NCI-H2196 treated with DMSO at 0.1 percent for 48 hours (cell line): Measurements from ENCODE around the gene AOC3.
"Not testable (repeated sequence)": the region's sequence is repeated elsewhere in the genome, so short reads cannot be mapped to it uniquely, and the experiment has no call there.

ENCODE experiments used
- DNase-seq: peaks from one replicate; lab custom pipeline; 2025; ENCODE audit not compliant: unreplicated experiment; lab: John Stamatoyannopoulos, UW

Gene AOC3

DNA sequence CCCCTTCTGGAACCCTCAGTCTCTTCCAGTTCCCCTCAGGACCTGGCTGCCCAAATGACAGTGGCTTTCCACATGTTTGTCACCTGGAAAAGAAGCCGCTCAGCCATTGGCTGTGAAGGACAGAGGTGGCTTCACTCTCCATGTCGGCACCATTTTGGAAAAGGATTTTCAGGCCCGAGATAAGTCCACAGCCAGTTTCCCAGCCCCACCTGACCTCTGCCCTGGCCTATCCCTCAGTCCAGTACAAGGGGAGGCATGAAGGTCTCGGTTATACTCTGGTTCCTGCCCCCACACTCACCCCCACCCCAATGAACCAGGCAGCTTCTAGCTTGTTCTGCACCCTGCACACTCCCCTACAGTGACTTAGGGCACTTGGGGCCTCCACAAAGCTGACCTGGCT is 15.2 kb downstream of the AOC3 start:
- no peak for DNase-seq

DNA sequence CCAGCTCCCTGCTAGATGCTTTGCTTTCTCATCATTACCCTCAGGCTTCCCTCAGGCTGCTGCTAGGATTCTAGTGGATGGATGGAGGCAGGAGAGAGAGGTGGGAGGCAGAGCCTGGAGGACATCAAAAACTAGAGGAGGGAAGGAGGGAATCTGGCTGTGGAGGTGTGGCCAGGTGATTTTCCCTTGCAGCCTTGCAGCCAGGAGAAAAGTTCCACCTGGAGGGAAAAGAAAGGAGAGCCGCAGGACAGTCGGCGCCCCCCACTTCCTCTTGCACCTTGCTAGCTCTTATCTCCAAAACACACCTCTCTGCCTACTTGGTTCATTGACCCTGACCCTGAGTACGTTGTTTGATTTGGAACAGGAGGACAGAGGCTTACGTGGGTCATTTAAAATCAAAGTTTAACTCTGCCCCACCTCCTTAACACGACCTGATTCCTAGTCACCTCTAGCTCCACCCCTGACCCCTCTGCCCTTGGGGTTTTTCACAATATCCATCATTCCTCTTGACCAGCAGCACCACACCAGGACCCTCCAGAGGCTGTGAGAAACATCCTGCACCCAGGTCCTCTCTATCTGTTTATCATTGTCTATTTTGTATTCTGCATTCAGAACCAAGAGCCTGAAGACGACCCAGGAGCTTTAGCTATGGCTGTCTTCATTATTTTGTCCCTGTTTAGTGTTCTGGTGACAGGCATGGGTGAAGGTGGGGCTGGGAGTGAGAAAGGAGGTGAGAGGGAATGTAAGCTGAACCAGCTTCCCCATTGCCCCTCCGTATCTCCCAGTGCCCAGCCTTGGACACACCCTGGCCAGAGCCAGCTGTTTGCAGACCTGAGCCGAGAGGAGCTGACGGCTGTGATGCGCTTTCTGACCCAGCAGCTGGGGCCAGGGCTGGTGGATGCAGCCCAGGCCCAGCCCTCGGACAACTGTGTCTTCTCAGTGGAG is 15.9 kb downstream of the AOC3 start:
- DNase-seq: no peak

DNA sequence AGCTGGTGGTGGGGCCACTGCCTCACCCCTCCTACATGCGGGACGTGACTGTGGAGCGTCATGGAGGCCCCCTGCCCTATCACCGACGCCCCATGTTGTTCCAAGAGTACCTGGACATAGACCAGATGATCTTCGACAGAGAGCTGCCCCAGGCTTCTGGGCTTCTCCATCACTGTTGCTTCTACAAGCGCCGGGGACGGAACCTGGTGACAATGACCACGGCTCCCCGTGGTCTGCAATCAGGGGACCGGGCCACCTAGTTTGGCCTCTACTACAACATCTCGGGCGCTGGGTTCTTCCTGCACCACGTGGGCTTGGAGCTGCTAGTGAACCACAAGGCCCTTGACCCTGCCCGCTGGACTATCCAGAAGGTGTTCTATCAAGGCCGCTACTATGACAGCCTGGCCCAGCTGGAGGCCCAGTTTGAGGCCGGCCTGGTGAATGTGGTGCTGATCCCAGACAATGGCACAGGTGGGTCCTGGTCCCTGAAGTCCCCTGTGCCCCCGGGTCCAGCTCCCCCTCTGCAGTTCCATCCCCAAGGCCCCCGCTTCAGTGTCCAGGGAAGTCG is 16.8 kb downstream of the AOC3 start:
- not testable (repeated sequence) for DNase-seq

DNA sequence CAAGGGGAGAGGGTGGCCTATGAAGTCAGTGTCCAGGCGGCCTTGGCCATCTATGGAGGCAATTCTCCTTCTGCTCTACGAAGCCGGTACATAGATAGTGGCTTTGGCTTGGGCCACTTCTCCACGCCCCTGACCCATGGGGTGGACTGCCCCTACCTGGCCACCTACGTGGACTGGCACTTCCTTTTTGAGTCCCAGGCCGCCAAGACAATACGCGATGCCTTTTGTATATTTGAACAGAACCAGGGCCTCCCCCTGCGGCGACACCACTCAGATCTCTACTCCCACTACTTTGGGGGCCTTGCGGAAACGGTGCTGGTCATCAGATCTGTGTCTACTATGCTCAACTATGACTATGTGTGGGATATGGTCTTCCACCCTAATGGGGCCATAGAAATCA is 17.3 kb downstream of the AOC3 start:
- DNase-seq: no peak

DNA sequence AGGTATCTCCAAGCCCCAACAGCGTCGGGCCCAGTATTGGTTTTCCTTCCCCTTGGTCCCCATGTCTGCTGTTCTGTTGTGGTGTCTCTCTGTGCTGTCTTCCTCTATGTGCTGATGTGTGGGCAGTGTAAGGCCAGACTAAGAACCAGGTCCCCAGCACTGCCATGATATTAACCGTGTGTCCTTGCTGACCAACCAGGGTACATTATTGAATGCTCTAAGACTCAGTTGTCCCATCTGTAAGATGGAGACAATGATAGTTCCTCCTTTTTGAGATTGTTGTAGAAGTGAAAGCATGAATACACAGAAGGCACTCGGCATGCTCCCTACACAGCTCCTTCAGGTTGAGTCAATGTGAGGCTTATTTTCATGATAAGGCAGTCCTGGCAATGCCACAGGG is 20.6 kb downstream of the AOC3 start:
- no peak for DNase-seq

DNA sequence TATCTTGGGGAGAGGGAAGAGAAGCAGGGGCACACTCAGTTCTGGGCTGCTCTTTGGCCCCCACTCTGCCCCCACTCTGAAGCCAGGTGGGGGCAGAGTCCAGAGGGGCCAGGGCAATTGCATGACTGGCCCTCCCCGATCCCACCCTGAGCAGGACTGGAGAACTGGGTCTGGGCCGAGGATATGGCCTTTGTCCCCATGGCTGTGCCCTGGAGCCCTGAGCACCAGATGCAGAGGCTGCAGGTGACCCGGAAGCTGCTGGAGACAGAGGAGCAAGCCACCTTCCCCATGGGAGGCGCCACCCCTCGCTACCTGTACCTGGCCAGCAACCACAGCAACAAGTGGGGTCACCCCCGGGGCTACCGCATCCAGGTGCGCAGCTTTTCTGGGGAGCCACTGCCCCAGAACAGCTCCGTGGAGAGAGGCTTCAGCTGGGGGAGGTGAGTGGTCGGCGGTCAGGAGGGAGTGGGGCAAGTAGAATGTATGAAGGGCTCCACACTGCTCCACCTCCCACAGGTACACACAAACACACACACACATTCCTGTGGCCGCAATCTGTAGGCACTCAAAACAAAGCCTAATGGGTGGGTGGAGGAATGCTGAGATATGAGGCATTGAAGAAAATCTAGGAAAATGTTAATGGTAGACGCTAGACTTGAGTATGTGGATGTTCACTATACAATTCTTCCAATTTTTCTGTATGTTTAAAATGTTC is 21.4 kb downstream of the AOC3 start:
- no peak for DNase-seq

DNA sequence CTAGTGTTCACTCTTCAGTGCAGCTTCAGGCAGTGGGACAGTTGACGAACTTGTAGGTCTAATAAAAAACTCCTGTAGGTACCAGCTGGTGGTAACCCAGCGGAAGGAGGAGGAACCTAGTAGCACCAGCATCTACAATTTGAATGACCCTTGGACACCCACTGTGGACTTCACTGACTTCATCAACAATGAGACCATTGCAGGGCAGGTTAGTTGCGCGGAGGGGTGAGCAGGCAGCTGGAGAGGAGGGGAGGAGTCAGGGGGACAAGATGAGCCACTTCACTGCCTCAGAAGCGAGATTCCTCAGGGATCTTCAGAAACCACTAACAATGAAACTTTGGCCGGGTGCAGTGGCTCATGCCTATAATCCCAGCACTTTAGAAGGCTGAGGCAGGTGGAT is 22.3 kb downstream of the AOC3 start:
- DNase-seq: no peak

DNA sequence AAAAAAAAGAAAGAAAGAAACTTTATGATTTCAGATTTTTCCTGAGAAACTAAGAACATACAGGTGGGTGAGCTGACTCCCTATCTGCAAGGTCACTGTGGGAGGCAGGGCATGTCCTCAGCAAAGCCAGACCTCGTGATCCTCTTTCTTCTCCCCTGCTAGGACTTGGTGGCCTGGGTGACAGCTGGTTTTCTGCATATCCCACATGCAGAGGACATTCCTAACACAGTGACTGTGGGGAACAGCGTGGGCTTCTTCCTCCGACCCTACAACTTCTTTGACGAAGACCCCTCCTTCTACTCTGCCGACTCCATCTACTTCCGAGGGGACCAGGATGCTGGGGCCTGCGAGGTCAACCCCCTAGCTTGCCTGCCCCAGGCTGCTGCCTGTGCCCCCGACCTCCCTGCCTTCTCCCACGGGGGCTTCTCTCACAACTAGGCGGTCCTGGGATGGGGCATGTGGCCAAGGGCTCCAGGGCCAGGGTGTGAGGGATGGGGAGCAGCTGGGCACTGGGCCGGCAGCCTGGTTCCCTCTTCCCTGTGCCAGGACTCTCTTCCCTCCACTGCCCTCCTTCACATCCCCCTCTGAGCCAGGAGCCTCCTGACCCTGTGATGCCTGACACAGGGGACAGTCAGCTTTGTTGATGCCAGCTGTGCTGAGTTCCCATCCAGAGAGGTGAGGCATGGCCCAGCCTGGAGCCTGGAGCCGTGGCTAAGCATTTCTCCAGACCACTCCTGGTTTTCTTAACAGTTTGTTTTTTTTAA is 23.1 kb downstream of the AOC3 start:
- DNase-seq: not testable (repeated sequence)

DNA sequence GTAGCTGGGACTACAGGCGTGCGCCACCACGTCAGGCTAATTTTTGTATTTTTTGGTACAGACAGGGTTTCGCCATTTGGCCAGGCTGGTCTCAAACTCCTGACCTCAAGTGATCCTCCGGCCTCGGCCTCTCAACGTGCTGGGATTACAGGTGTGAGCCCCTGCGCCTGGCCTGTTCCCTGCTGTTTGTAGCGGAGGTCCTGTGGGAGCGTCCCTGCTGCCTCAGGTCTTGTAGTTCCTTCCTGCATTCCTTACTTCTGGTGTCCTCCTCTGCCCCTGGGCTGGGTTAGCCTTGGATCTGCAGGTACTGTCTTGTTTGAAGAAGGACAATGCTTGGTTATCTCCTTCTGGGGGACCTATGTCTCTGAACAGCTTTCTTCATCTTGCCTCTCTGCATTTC is 26.0 kb downstream of the AOC3 start:
- no peak for DNase-seq

DNA sequence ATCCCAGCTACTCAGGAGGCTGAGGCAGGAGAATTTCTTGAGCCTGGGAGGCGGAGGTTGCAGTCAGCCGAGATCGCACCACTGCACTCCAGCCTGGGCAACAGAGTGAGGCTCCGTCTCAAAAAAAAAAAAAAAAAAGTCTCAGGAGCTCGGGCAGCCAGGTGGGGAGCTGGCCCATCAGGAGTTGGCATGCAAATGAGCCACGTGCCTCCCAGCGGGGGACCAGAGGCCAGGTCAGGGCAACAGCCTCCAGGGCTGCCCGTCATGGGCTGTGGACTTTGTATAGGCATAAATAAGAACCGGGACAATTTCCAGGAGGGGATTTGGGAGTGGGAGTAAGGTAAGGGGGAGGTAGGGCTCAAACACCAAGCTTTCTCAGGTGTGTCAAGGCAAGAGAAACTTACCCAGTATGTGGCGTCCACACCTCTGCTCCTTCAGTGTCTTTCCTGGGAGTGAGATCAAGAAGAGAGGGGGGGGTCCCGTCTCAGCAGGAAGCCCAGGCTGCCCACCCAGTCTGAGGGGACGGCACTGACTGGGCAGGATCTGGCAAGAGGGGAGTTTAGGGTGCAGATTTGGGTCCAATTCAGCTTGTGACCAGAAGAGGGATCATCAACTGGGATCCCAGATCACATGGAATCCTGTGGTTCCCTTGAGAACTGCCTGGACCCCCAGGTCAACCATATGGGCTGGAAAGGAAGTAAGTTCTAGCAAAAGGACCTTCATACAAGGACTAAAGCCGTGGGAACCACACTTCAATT is 27.3 kb downstream of the AOC3 start:
- DNase-seq: no peak

DNA sequence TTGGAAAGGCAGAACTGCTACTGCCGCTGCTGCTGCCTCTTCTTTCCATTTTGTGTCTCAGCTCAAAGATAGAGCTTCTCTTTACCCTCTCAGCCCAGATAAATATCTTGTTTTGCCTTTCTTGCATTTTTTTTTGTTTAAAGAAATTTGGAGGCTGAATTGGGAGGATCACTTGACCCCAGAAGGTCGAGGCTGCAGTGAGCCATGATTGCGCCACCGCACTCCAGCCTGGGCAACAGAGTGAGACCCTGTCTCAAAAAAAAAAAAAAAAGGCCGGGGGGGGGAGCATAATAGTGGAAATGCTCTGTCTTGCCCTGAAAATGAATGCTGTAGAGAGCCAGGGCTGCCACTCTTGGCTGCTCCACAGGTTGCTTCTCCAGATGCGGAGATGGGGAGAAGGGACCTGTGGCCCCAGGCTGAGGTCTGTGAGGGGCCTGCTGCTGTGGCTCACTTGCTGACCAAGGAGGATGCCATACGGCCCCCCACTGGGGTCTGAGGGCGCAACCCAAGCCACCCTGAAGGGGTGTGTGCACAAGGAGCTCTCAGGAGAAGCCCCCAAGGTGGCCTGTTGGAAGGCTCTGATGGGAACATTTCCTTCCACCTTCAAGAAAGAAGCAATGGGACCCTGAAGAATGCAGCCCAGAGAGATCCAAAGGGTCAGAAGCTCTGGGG is 28.1 kb downstream of the AOC3 start:
- no peak for DNase-seq

DNA sequence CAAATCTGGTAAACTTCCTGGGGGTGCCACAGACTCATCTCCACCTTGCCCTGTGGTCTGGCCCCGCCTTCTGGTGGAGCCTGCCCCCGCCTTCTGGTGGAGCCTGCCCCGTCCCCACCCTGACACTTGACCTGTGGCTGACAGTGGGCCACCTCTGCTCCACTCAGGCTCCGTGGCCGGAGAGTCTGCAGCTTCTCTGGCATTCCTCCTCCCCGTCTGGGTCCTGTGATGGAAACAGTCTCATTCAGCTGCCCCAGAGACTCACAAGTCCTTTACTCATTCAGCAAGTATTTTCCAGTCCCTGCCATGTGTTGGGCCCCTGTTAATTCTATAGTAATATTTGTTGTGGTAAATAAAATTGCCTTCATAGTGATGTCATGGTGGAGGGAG is 28.6 kb downstream of the AOC3 start:
- DNase-seq: no peak

DNA sequence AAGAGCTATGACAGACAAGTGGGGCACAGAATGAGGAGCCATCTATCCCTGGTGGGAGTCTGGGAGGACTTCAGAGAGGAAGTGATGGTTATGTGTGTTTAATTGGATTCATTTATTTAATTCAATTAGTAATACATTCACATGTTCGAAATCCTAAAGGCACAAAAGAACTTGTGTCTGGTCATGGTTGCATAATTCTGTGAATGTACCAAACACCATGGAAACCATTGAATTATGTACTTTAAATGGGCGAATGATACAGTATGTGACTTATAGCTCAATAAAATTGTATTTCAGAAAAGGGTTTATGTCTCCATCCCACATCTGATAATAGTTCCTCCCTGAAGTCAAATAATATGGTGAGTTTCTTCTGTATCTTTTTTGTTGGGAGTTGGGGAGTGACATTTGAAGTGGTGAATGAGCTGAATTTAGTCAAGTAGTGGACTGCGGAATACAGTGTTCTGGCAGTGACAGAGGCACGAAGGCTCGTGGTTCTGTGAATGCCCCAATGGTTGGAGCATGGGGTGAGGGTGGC is 29.8 kb downstream of the AOC3 start:
- DNase-seq: no peak

DNA sequence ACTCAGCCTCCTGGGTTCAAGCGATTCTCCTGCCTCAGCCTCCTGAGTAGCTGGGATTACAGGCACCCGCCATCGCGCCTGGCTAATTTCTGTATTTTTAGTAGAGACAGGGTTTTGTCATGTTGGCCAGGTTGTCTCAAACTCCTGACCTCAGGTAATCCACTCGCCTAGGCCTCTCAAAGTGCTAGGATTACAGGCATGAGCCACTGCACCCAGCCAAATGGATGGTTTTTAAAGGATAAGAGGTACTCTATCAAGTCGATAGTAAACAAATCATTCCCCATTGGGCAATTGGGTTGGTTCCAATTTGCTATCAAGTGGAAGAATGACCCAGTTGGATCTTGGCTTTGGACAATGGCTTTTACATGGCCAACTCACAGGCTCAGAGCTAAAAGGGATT is 30.7 kb downstream of the AOC3 start:
- DNase-seq: not testable (repeated sequence)

DNA sequence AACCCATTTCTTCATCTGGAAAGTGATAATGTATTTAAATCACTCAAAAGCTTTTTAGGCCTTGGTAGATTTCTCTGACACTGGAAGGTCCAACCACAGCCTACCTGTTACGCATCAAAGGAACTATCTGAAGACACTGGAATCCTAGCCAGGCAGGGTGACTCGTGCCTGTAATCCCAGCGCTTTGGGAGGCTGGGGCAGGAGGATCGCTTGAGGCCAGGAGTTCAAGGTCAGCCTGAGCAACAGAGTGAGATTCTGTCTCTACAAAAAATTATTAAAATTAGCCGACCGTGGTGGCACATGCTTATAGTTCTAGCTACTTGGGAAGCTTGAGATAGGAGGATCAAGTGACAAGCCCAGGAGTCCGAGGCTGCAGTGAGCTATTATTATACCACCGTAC is 31.2 kb downstream of the AOC3 start:
- no peak for DNase-seq

DNA sequence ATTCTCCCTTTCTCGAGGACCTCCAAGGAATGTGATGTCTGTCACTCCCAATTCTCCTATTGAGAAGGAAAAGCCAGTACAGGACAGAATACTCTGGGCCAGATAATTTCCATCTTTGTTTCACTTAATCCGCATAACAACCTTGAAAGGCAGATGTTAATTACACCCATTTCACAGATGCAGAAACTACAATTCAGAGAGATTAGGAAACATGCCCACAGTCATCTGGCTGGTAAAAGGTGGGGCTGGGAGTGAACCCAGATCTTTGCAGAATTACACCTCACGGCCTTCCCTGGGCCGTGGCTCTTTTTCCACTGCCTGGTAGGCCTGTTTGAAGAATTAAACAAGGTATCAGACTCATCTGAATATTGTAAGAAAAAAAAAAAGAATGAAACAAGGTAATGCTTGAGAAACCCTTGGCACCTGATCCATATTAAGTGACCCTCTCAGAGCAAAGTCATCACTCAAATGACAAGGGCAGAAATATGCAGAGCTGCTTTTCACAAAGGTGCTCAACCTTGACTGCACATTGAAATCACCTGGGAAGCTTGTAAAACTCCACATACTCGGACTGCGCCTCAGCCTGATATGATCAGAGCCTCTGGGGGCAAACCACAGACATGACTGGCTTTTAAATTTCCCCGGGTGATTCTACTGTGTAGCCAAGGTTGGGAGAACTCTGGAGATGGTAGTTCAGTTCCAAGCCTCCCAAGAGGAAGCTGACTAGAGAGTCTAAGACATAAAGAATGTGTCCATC is 33.0 kb downstream of the AOC3 start:
- DNase-seq: no peak

DNA sequence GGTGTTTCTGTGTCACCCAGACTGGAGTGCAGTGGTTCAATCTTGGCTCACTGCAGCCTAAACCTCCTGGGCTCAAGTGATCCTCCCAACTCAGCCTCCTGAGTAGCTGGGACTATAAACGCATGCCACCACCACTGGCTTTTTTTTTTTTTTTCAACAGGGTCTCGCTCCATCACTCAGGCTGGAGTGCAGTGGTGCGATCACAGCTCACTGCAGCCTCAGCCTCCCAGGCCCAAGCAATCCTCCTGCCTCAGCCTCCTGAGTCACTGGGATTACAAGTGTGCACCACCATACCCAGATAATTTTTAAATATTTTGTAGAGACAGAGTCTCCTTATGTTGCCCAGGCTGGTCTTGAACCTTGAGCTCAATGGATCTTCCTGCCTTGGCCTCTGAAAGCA is 34.8 kb downstream of the AOC3 start:
- DNase-seq: not testable (repeated sequence)

DNA sequence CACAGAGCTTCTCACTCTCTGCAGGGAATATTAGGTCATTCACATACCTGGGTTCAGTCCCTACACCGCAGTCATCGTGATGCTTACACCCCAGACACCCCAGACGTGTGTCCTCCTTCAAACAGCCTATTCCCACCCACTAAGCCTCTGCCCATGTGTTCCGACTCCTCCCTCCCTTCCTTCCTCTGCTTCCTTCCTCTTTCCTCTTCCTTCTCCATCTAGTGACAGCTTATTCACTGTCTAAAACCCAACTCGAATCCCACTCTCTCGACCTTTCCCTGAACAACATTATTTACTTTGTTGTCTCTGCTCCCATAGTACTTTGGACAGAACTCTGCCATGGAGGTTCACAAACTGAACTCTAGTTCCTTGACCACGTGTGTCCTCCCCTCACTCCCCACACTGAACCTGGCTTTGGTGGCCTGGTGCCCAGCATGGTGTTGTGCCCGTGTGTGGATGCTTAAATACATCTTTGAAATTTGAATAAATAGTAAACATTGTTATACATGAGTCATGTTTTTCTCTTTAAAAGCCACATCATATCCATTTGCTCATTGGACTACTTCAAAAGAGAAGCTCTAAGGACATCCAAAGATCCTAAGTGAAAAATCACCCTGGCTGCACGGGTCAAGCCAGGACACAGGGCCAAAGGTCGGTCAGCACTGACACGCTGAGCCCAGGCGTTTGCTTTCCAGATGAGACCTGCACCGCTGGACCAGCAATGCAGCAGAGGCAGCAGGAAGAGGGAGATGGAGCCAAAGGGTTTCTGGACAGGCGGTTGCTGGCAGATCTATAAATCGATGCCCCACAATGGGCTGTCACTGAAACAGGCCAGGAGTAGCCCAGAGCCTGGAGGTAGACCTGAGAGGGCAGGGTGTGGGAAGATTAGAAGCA is 35.5 kb downstream of the AOC3 start:
- DNase-seq: no peak
